Naive thymus-derived CD8-positive, alpha-beta T cell (primary cell): ENCODE measurements around the gene ESR2. TPM values are rescaled to one million over a fixed set of nuclear protein-coding genes. Genes with fewer than 3 reads are reported as not detected.

Experiments used
- ATAC-seq, 2 donors: fragments of 150-1000 bp; cut with Tn5 transposase in 1 of 2; sonication (Bioruptor Pico), chemical (Tn5 transposase) in 1 of 2; 1 replicate in 1 of 2; 2 replicates in 1 of 2; pipeline ENCODE4 v1.10.0; 2021; ENCODE audit warnings: mild to moderate bottlenecking in 2 of 2, moderate library complexity in 2 of 2
- POLR2A ChIA-PET: fragments of 350-600 bp; sonication (Branson Sonifier 250); formaldehyde crosslinking; loops from one replicate; lab custom pipeline; 2021; ENCODE audit warnings: antibody characterized with exemption; lab: Charles Lee
- DNase-seq, 10 donors: peaks; one replicate each; pipeline versions ENCODE4 v3.0.0 to v3.0.0-alpha.2; 2020 to 2022
- H3K27ac Mint-ChIP-seq, 10 donors: one replicate each; pipeline ENCODE4 v1.8.0; 2020 to 2022; ENCODE audit warnings: mild to moderate bottlenecking in 10 of 10, mixed read lengths in 10 of 10, moderate library complexity in 4 of 10, inconsistent platforms in 1 of 10
- H3K27me3 Mint-ChIP-seq, 5 donors: one replicate each; pipeline ENCODE4 v1.8.0; 2021 to 2022; ENCODE audit warnings: mixed read lengths in 5 of 5
- H3K36me3 Mint-ChIP-seq, 3 donors: one replicate each; pipeline ENCODE4 v1.8.0; 2020 to 2022; ENCODE audit warnings: mixed read lengths in 3 of 3, mild to moderate bottlenecking in 2 of 3, inconsistent platforms in 1 of 3
- H3K4me1 Mint-ChIP-seq, 4 donors: one replicate each; pipeline ENCODE4 v1.8.0; 2021 to 2022; ENCODE audit warnings: mixed read lengths in 4 of 4
- H3K4me3 Mint-ChIP-seq, 10 donors: one replicate each; pipeline ENCODE4 v1.8.0; 2020 to 2022; ENCODE audit warnings: mild to moderate bottlenecking in 10 of 10, mixed read lengths in 10 of 10, moderate library complexity in 6 of 10, inconsistent platforms in 1 of 10
- H3K9me3 Mint-ChIP-seq, 9 donors: one replicate each; pipeline ENCODE4 v1.8.0; 2020 to 2022; ENCODE audit warnings: mixed read lengths in 9 of 9, mild to moderate bottlenecking in 3 of 9, inconsistent platforms in 1 of 9, moderate library complexity in 1 of 9
- polyA plus RNA-seq, 3 donors: library from polyadenylated mRNA; unstranded; fragments of 300-500 nt; fragmentation: Illumina TruSeq; gene quantifications; one replicate each; pipeline ENCODE4 v1.2.3, GENCODE V29; 2021
- total RNA-seq, 8 experiments: library from RNA in 2 of 8; stranded (reverse) in 2 of 8; gene quantifications; one replicate each; pipeline ENCODE4 v1.2.3 and lab custom pipeline; 2021 to 2026

The ESR2 gene
- total and polyA plus RNA-seq, 5 experiments from 2014 or later = 0.16 to 0.41 (median 0.29) TPM; not detected in 2

DNA sequence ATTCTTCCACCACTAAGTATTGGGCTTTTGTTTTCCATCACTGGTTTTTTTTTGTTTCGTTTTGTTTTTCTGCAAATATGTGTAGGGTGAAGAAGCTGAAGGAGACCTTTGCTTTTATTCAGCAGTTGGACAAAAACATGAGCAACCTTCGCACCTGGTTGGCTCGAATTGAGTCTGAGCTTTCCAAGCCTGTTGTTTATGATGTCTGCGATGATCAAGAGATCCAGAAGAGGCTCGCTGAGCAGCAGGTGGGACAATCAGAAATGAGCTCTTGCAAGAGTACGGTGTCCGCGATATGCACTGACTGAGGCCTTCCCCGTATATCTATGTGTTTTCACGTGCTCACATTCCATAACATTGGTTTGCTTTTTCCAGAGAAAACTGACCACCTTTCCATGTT, 91.5 kb downstream of the ESR2 start:
- Mint-ChIP-seq H3K27me3 (no peaks in the 10 kb centered on the region), H3K9me3 (no peaks in the 10 kb centered on the region), H3K4me1 (peaks cover 6 to 14% (median 7%) of the 10 kb centered on the region in 4 donors), H3K27ac (peak overlapping the region in 4 of 10 donors; percentile 6 to 77 (median 30)), H3K4me3 (no peak overlapping the region), H3K36me3 (peaks cover 0 to 32% (median 7%) of the 10 kb centered on the region in 3 donors)
- no peak for ATAC-seq
- no peak for DNase-seq
- POLR2A ChIA-PET = no interaction called here

DNA sequence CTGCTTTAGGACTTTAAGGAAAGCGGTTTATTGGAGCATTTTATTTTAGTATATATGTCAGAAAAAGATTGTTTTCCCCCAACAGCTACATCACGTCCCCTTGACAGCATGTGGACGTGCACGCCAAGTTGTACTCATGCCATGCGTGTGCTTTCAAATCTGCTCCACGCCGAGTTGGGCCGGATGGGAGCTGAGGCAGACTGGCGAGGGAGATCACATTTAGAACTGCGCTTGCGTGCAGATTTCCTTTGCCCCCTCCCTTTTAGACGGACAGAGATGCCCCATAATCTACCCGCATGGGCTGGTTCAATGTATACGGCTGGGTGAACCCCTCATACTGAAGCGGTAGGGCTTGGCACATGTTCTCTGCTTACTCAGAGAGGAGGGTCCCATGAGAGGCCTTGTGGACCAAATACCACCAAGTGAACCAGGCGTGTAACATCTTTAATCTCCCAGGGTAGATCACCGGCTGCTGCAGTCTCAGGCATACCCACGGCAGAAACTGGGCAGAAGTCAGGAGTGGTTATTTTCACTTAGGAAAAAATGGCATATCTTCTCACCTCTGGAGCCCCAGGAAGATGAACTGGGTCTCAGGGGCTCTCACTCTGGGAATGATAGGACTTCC, 92.1 kb downstream of the ESR2 start:
- POLR2A ChIA-PET = no interaction called here
- peak overlapping the region in 1 of 10 donors; percentile 25 for H3K27ac Mint-ChIP-seq
- no peak for ATAC-seq
- peaks cover 0 to 33% (median 7%) of the 10 kb centered on the region in 3 donors for H3K36me3 Mint-ChIP-seq
- H3K4me1 Mint-ChIP-seq = peaks cover 8 to 17% (median 11%) of the 10 kb centered on the region in 4 donors
- no peak overlapping the region for H3K4me3 Mint-ChIP-seq
- H3K9me3 Mint-ChIP-seq = no peaks in the 10 kb centered on the region
- DNase-seq = no peak
- H3K27me3 Mint-ChIP-seq = no peaks in the 10 kb centered on the region

GRCh38 chr14:64201296-64201695, 92.9 kb downstream of the ESR2 start:
- H3K4me1 Mint-ChIP-seq = peaks cover 8 to 25% (median 16%) of the 10 kb centered on the region in 4 donors
- H3K36me3 Mint-ChIP-seq = peaks cover 0 to 31% (median 7%) of the 10 kb centered on the region in 3 donors
- no peaks in the 10 kb centered on the region for H3K27me3 Mint-ChIP-seq
- DNase-seq (no peak), ATAC-seq (no peak)
- peak overlapping the region in 4 of 10 donors; percentile 22 to 87 (median 58) for H3K27ac Mint-ChIP-seq
- no peaks in the 10 kb centered on the region for H3K9me3 Mint-ChIP-seq
- POLR2A ChIA-PET = no interaction called here
- no peak overlapping the region for H3K4me3 Mint-ChIP-seq

GRCh38 chr14:64200170-64200569, 94.0 kb downstream of the ESR2 start:
- Mint-ChIP-seq H3K4me3 (no peak overlapping the region), H3K27ac (no peak overlapping the region), H3K36me3 (peaks cover 0 to 38% (median 5%) of the 10 kb centered on the region in 3 donors), H3K9me3 (no peaks in the 10 kb centered on the region), H3K4me1 (peaks cover 7 to 34% (median 27%) of the 10 kb centered on the region in 4 donors), H3K27me3 (no peaks in the 10 kb centered on the region)
- DNase-seq (no peak), ATAC-seq (no peak)
- POLR2A ChIA-PET = interaction anchor here (0.5 kb wide), 1 partner anchor 10 kb away, joined by 4 read pairs; no protein-coding TSS in a partner anchor

- ATAC-seq (no peak), DNase-seq (no peak)
- H3K4me3 Mint-ChIP-seq = peak overlapping the region in 2 of 10 donors; percentile 12 to 26
- peak overlapping the region in 3 of 10 donors; percentile 25 to 76 (median 27) for H3K27ac Mint-ChIP-seq
- peaks cover 0 to 42% (median 3%) of the 10 kb centered on the region in 3 donors for H3K36me3 Mint-ChIP-seq
- POLR2A ChIA-PET = interaction anchor here (0.5 kb wide), 1 partner anchor 216 kb away, joined by 3 read pairs; no protein-coding TSS in a partner anchor
- H3K4me1 Mint-ChIP-seq = peaks cover 12 to 51% (median 42%) of the 10 kb centered on the region in 4 donors
- no peaks in the 10 kb centered on the region for H3K27me3 Mint-ChIP-seq
- no peaks in the 10 kb centered on the region for H3K9me3 Mint-ChIP-seq
Measured at GRCh38 chr14:64198486-64198885, 95.7 kb downstream of the ESR2 start.

GRCh38 chr14:64197996-64198395, 96.2 kb downstream of the ESR2 start:
- Mint-ChIP-seq H3K27ac (no peak overlapping the region), H3K4me3 (no peak overlapping the region)
- no peak for ATAC-seq

GRCh38 chr14:64196814-64197411, 97.3 kb downstream of the ESR2 start:
- Mint-ChIP-seq H3K4me1 (peaks cover 12 to 46% (median 37%) of the 10 kb centered on the region in 4 donors), H3K27me3 (no peaks in the 10 kb centered on the region), H3K27ac (peak overlapping the region in 6 of 10 donors; percentile 23 to 90 (median 66)), H3K9me3 (no peaks in the 10 kb centered on the region), H3K4me3 (peak overlapping the region in 9 of 10 donors; percentile 39 to 83 (median 58)), H3K36me3 (peaks cover 0 to 46% (median 0%) of the 10 kb centered on the region in 3 donors)
- POLR2A ChIA-PET = no interaction called here
- DNase-seq = peak in 2 of 10 donors; percentile 3 to 4
- peak; percentile 44 to 69 for ATAC-seq

More at GRCh38 chr14:64197996-64198395, 96.2 kb downstream of the ESR2 start:
- POLR2A ChIA-PET = no interaction called here
- DNase-seq = no peak
- H3K36me3 Mint-ChIP-seq = peaks cover 0 to 42% (median 3%) of the 10 kb centered on the region in 3 donors
- no peaks in the 10 kb centered on the region for H3K27me3 Mint-ChIP-seq
- peaks cover 12 to 47% (median 40%) of the 10 kb centered on the region in 4 donors for H3K4me1 Mint-ChIP-seq
- no peaks in the 10 kb centered on the region for H3K9me3 Mint-ChIP-seq

DNA sequence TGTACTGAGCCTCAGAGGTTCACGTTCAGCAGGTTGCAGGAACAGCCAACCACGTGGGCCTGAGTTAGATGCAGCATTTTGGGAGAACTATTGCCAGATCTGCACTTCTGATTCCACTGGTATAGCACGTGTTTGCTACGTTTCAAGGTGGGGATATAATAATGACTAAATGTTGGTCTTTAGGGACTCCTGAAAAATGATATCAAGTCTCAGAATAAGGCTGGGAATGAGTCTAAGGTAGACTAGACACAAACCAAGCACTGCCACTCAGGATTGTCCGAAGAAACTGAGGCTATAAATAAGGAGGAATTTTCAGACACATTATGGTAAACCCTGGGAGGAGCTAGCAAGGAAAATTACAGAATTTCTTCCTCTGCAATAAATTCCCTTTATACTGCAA, 98.1 kb downstream of the ESR2 start:
- H3K4me1 Mint-ChIP-seq = peaks cover 10 to 48% (median 34%) of the 10 kb centered on the region in 4 donors
- peak overlapping the region in 2 of 10 donors; percentile 26 to 57 for H3K27ac Mint-ChIP-seq
- no peaks in the 10 kb centered on the region for H3K27me3 Mint-ChIP-seq
- ATAC-seq = no peak
- no peaks in the 10 kb centered on the region for H3K9me3 Mint-ChIP-seq
- peaks cover 0 to 54% (median 5%) of the 10 kb centered on the region in 3 donors for H3K36me3 Mint-ChIP-seq
- POLR2A ChIA-PET = no interaction called here
- H3K4me3 Mint-ChIP-seq = peak overlapping the region in 1 of 10 donors; percentile 46
- no peak for DNase-seq

DNA sequence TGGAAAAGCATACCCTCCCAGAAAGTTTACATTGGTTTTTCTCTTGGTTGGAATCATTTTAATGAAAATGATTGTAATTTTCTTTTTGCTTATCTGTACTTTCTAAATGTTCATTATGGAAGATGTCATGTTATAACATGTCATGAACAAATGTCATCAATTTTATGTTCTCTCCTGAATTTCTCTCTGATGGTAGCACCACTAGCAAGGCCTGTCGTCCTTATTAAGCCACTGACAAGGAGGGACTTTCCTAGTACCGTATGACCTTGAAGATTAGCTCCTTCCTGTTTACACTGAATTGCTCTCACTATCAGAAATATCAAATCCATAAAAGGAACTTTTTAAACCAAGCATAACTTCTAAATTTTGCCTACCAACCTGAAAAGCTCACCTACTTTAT, 99.0 kb downstream of the ESR2 start:
- H3K4me1 Mint-ChIP-seq = peaks cover 10 to 48% (median 33%) of the 10 kb centered on the region in 4 donors
- peak overlapping the region in 5 of 10 donors; percentile 1 to 33 (median 7) for H3K4me3 Mint-ChIP-seq
- DNase-seq = no peak
- peaks cover 7 to 62% (median 13%) of the 10 kb centered on the region in 3 donors for H3K36me3 Mint-ChIP-seq
- no peaks in the 10 kb centered on the region for H3K27me3 Mint-ChIP-seq
- no peaks in the 10 kb centered on the region for H3K9me3 Mint-ChIP-seq
- peak overlapping the region in 6 of 10 donors; percentile 13 to 86 (median 62) for H3K27ac Mint-ChIP-seq
- POLR2A ChIA-PET = no interaction called here
- ATAC-seq = peak in 1 of 2 donors; percentile 54

- peaks cover 14 to 69% (median 14%) of the 10 kb centered on the region in 3 donors for H3K36me3 Mint-ChIP-seq
- H3K27me3 Mint-ChIP-seq = no peaks in the 10 kb centered on the region
- peaks cover 10 to 48% (median 33%) of the 10 kb centered on the region in 4 donors for H3K4me1 Mint-ChIP-seq
- H3K4me3 Mint-ChIP-seq = no peak overlapping the region
- no peak for DNase-seq
- POLR2A ChIA-PET = no interaction called here
- H3K9me3 Mint-ChIP-seq = no peaks in the 10 kb centered on the region
- no peak for ATAC-seq
- H3K27ac Mint-ChIP-seq = peak overlapping the region in 6 of 10 donors; percentile 19 to 75 (median 56)
Measured at GRCh38 chr14:64194404-64194803, 99.8 kb downstream of the ESR2 start.

GRCh38 chr14:64193821-64194220, 100.3 kb downstream of the ESR2 start:
- no peak overlapping the region for H3K4me3 Mint-ChIP-seq
- peaks cover 10 to 46% (median 33%) of the 10 kb centered on the region in 4 donors for H3K4me1 Mint-ChIP-seq
- H3K27ac Mint-ChIP-seq = peak overlapping the region in 4 of 10 donors; percentile 21 to 75 (median 56)
- ATAC-seq = no peak
- peaks cover 14 to 74% (median 15%) of the 10 kb centered on the region in 3 donors for H3K36me3 Mint-ChIP-seq
- POLR2A ChIA-PET = no interaction called here
- DNase-seq = no peak
- no peaks in the 10 kb centered on the region for H3K27me3 Mint-ChIP-seq
- no peaks in the 10 kb centered on the region for H3K9me3 Mint-ChIP-seq

- DNase-seq = no peak
- H3K4me3 Mint-ChIP-seq = no peak overlapping the region
- H3K27ac Mint-ChIP-seq = peak overlapping the region in 1 of 10 donors; percentile 38
- H3K36me3 Mint-ChIP-seq = peaks cover 19 to 79% (median 30%) of the 10 kb centered on the region in 3 donors
- POLR2A ChIA-PET = no interaction called here
- H3K27me3 Mint-ChIP-seq = no peaks in the 10 kb centered on the region
- no peaks in the 10 kb centered on the region for H3K9me3 Mint-ChIP-seq
- no peak for ATAC-seq
- peaks cover 7 to 33% (median 29%) of the 10 kb centered on the region in 4 donors for H3K4me1 Mint-ChIP-seq
Measured at GRCh38 chr14:64191756-64192155, 102.4 kb downstream of the ESR2 start.
